ENCODE data around the gene FBXO8.

DNA sequence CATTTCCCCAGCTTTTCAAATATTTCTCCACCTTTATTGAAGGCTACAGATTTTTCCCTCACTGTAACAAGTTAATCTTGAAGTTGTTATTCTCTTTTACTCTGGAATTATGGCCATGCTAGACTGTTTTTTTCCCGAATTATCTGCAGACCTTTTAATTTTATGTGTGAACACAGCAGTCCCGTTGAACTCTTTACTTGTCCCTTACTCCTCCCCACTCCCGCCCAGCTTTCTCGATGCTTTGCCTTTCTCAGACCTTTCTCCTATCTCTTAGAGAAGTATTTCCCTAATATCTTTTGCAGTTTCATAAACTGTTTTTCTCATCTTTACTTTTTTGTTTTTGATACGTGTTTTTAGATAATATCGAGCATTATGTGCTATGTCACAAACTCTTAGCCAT is 1.0 kb upstream of the FBXO8 start:
- TF ChIP-seq, protein P1, sequence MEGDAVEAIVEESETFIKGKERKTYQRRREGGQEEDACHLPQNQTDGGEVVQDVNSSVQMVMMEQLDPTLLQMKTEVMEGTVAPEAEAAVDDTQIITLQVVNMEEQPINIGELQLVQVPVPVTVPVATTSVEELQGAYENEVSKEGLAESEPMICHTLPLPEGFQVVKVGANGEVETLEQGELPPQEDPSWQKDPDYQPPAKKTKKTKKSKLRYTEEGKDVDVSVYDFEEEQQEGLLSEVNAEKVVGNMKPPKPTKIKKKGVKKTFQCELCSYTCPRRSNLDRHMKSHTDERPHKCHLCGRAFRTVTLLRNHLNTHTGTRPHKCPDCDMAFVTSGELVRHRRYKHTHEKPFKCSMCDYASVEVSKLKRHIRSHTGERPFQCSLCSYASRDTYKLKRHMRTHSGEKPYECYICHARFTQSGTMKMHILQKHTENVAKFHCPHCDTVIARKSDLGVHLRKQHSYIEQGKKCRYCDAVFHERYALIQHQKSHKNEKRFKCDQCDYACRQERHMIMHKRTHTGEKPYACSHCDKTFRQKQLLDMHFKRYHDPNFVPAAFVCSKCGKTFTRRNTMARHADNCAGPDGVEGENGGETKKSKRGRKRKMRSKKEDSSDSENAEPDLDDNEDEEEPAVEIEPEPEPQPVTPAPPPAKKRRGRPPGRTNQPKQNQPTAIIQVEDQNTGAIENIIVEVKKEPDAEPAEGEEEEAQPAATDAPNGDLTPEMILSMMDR (conservative IDR thresholded peaks at IDR 0.05; ENCODE audit: low read depth, low read length) = no peak
- no peak for TF ChIP-seq EZH2 (IDR thresholded peaks at IDR 0.05; ENCODE audit: borderline replicate concordance, low read depth, low read length, poor library complexity, severe bottlenecking)
